Measurements from ENCODE around the gene PDE4D.
A peak's percentile ranks its signal among the peaks of the same experiment; 100 is the strongest.

PDE4D gene

GRCh38 chr5:59504043-59504442 is 389.5 kb downstream of the PDE4D start:
- in situ Hi-C loops (cut with MboI; ENCODE audit: low sequenced_read_pairs) = no loop called here
- Histone ChIP-seq H3K4me1 (no peaks in the 10 kb centered on the region), H3K27me3 (ENCODE audit: low read depth) (no peaks in the 10 kb centered on the region), H3K36me3 (replicated peaks) (no peaks in the 10 kb centered on the region), H3K9me3 (no peaks in the 10 kb centered on the region), H3K4me3 (no peak overlapping the region)
- no peak for DNase-seq (ENCODE audit: low spot score in 2 of 2)

DNA sequence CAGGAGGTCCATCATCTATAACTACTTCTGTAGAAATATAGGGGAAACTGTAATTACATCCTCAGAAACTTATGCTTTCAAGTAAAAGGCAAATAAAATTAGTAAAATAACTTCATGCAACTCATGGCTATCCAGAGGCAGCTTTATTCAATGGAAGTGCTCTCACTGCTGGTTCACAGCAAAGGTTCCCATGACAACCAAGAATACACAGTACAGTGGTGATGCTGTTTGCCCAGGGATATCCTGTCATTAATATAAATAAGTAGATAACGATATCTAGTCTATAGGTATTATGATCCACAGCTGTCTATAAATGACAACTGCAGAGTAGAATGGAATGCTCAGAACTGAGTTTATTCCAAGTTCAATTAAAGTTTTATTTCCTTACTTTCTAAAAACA is 390.3 kb downstream of the PDE4D start:
- Histone ChIP-seq H3K27me3 (ENCODE audit: low read depth) (no peaks in the 10 kb centered on the region), H3K9me3 (no peaks in the 10 kb centered on the region), H3K4me3 (no peak overlapping the region), H3K36me3 (replicated peaks) (no peaks in the 10 kb centered on the region), H3K4me1 (no peaks in the 10 kb centered on the region)
- in situ Hi-C loops (cut with MboI; ENCODE audit: low sequenced_read_pairs) = no loop called here
- DNase-seq (ENCODE audit: low spot score in 2 of 2) = no peak

DNA sequence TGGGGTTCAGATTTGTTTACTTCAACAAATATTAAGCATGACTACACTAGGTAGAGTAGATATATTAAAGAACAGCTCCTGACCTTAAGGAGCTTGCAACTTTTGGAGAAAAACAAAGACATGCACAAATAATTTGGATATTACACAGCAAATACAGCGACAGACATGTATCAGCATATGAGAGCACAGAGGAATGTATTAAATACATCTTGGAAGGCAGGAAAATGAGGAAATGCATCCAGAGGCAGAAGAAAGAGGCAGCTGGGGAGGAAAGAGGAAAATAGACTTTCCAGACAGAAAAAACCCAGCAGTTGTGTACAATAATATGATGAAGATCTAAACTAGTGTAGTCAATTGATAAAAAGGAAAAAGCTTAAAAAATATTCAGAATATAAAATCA is 392.2 kb downstream of the PDE4D start:
- in situ Hi-C loops (cut with MboI; ENCODE audit: low sequenced_read_pairs) = no loop called here
- Histone ChIP-seq H3K4me1 (no peaks in the 10 kb centered on the region), H3K9me3 (no peaks in the 10 kb centered on the region)

DNA sequence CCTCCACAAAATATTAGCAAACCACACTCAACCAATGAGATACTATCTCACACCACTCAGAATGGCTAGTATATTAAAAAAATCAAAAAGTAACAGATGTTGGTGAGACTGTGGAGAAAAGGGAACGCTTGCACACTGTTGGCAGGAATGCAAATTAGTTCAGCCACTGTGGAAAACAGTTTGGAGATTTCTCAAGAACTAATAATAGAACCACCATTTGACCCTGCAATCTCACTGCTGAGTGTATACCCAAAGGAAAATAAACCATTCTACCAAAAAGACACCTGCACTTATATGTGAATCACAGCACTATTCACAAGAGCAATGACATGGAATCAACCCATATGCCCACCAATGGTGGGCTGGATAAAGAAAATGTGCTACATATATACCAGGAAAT is 393.5 kb downstream of the PDE4D start:
- Histone ChIP-seq H3K4me3 (no peak overlapping the region), H3K27me3 (ENCODE audit: low read depth) (no peaks in the 10 kb centered on the region), H3K36me3 (replicated peaks) (no peaks in the 10 kb centered on the region), H3K9me3 (no peaks in the 10 kb centered on the region), H3K4me1 (no peaks in the 10 kb centered on the region)
- DNase-seq (ENCODE audit: low spot score in 2 of 2) = no peak
- in situ Hi-C loops (cut with MboI; ENCODE audit: low sequenced_read_pairs) = no loop called here

More for the DNA sequence above, 392.2 kb downstream of the PDE4D start:
- H3K36me3 ChIP-seq (replicated peaks) = no peaks in the 10 kb centered on the region
- H3K4me3 ChIP-seq = no peak overlapping the region
- no peaks in the 10 kb centered on the region for H3K27me3 ChIP-seq (ENCODE audit: low read depth)
- no peak for DNase-seq (ENCODE audit: low spot score in 2 of 2)

DNA sequence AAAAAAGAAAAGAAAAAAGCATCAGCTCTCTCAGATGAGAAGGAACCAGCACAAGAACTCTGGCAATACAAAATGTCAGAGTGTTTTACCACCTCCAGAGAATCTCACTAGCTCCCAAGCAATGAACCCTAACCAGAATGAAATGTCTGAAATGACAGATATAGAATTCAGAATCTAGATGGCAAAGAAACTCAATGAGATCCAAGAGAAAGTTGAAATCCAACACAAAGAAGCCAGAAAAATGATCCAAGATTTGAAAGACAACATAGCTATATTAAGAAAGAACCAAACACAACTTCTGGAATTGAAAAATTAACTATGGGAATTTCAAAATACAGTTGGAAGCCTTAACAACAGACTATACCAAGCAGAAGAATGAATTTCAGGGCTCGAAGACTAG is 396.3 kb downstream of the PDE4D start:
- DNase-seq (ENCODE audit: low spot score in 2 of 2) = no peak
- Histone ChIP-seq H3K4me1 (no peaks in the 10 kb centered on the region), H3K9me3 (no peaks in the 10 kb centered on the region), H3K36me3 (replicated peaks) (no peaks in the 10 kb centered on the region), H3K27me3 (ENCODE audit: low read depth) (no peaks in the 10 kb centered on the region), H3K4me3 (no peak overlapping the region)
- in situ Hi-C loops (cut with MboI; ENCODE audit: low sequenced_read_pairs) = loop anchor here (25.0 kb wide), 1 partner anchor 310 kb away; no protein-coding TSS in a partner anchor

DNA sequence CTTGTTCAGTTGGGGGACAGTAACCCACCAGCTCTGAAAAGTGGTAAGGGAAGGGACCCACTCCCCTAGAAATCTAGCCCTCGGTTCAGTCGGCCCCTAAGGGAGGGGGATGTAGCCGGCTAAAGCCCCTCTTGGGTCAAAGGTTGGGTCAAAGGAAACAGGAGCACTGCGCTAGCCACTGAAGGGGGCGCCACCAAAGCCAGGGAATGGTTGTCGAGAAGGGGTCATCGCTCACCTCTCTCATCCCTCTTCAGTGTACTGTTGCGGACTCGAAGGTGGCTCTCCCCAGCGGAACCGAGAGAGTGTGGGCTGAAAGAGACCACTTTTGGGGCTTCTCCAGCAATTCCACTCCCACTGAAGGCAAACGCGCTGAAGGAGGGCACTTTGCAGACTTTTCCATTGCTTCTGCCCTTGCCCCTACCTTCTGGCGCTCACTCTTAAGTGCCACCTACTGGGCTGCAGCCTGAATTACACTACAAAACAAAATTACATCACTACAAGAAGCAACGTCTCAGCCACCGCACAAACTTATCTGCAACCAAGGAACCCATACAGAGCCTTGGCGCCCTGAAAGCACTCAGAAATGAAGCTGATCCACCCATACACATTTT is 396.9 kb downstream of the PDE4D start:
- Histone ChIP-seq H3K9me3 (no peaks in the 10 kb centered on the region), H3K4me3 (no peak overlapping the region), H3K4me1 (no peaks in the 10 kb centered on the region), H3K36me3 (replicated peaks) (no peaks in the 10 kb centered on the region), H3K27me3 (ENCODE audit: low read depth) (no peaks in the 10 kb centered on the region)
- in situ Hi-C loops (cut with MboI; ENCODE audit: low sequenced_read_pairs) = loop anchor here (25.0 kb wide), 1 partner anchor 309 kb away; no protein-coding TSS in a partner anchor
- peak in 1 of 2 experiments; percentile 49 for DNase-seq (ENCODE audit: low spot score in 2 of 2)

- in situ Hi-C loops (cut with MboI; ENCODE audit: low sequenced_read_pairs) = loop anchor here (25.0 kb wide), 1 partner anchor 305 kb away; no protein-coding TSS in a partner anchor
- no peak for DNase-seq (ENCODE audit: low spot score in 2 of 2)
- Histone ChIP-seq H3K27me3 (ENCODE audit: low read depth) (peaks cover 2% of the 10 kb centered on the region; the same call in 1 of the 2 replicates), H3K4me3 (no peak overlapping the region), H3K9me3 (no peaks in the 10 kb centered on the region), H3K4me1 (no peaks in the 10 kb centered on the region), H3K36me3 (replicated peaks) (no peaks in the 10 kb centered on the region)
These were observed 401.6 kb downstream of the PDE4D start for GRCh38 chr5:59491945-59492344.

DNA sequence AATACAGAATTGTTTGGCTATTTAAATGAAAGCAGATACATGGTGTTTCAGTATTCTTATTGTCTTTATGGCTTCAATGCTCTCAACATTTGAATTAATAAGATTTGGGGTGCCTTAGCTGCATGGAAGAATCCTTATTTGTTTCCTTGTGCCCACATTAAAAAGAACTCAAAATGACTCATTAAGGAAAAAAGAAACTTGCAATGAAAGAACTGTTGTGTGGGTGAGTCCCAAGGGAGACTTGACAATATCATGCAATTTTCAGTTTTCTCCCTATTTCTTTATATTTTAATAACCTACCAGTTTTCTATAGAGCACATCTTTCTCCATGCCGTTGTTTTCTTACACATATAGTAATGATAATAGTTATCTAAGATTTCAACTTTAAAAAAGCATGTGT is 404.0 kb downstream of the PDE4D start:
- no peaks in the 10 kb centered on the region for H3K9me3 ChIP-seq
- no peak overlapping the region for H3K4me3 ChIP-seq
- no peak for DNase-seq (ENCODE audit: low spot score in 2 of 2)
- no peaks in the 10 kb centered on the region for H3K36me3 ChIP-seq (replicated peaks)
- H3K27me3 ChIP-seq (ENCODE audit: low read depth) = peaks cover 2% of the 10 kb centered on the region; the same call in 1 of the 2 replicates
- H3K4me1 ChIP-seq = no peaks in the 10 kb centered on the region; the same call in 1 of the 2 replicates
- in situ Hi-C loops (cut with MboI; ENCODE audit: low sequenced_read_pairs) = loop anchor here (25.0 kb wide), 1 partner anchor 302 kb away; no protein-coding TSS in a partner anchor

DNA sequence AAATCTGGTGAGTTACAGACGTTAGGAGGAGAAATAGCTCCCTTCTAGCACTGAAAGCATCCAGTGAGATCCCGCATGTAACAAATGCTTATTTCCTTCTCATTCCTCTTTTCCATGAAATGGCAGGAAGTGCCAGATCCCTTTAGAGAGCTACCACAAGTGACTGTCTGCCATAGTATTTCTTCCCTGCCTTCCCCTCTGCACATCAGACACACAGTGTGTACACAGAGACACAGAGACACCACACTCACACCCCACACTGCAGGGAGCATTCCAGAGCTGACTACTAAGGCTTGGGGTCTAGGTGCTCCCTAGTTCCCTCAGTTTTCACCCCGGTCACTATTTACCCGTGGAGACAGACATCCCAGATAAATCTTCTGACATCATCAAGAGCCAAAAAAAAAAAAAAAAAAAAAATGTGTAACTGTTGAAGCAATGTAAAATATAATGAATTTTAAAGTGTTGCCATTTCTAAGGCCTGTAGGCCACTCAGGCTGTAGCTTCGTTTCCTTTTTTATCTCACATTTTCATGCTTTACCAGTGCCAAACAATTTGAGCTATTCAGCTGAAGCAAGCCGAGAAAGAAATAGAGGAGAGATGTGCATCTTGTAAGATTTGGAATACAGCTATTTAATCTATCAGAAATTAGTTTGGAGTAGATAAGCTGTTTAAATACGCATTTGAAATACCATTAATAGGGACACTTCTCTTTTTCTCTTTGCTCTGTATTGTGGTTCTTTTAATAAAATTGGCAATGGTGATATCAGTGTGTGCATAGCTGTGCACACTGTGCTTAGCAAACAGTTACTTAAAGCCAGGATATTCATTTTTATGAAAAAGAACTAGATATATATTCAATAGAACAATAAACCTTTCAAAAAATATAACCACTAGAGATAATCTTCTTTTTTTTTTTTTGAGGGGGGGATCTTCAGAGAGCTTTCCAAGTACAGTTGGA is 405.5 kb downstream of the PDE4D start:
- H3K27me3 ChIP-seq (ENCODE audit: low read depth) = peaks cover 2% of the 10 kb centered on the region; the same call in 1 of the 2 replicates
- no peaks in the 10 kb centered on the region for H3K9me3 ChIP-seq
- no peak overlapping the region for H3K4me3 ChIP-seq
- H3K4me1 ChIP-seq = no peaks in the 10 kb centered on the region; the same call in 1 of the 2 replicates
- no peak for DNase-seq (ENCODE audit: low spot score in 2 of 2)
- in situ Hi-C loops (cut with MboI; ENCODE audit: low sequenced_read_pairs) = loop anchor here (25.0 kb wide), 1 partner anchor 301 kb away; no protein-coding TSS in a partner anchor
- H3K36me3 ChIP-seq (replicated peaks) = no peaks in the 10 kb centered on the region

DNA sequence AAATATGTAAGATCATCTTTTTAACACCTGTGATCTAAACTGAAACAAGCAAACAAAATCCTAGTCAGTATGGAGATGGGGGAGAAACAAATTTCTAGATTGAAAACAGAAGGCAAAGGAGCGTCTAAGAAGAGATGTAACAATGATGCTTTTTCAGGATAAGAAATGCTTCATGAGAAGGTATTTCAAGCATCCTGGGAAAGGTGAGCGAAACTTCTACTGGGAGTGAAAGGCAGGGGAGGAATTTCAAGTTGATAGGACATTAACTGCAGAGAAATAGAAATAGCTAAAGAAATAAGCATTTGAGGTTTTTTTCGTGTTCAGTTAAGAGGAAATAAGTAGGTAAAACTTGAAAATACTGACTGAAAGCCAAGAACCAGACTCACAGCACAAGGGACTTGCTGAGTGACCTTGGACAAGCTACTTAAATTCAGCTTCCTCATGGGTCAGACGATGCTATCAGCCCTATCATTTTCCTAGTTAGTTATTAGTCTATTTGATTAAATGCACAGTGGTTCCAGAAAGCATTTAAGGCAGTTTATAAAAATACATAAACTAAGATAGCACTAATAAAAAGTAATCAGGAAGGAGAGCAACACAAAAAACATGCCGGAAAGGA is 406.3 kb downstream of the PDE4D start:
- no peak for DNase-seq (ENCODE audit: low spot score in 2 of 2)
- in situ Hi-C loops (cut with MboI; ENCODE audit: low sequenced_read_pairs) = loop anchor here (25.0 kb wide), 1 partner anchor 300 kb away; no protein-coding TSS in a partner anchor
- no peaks in the 10 kb centered on the region for H3K9me3 ChIP-seq

DNA sequence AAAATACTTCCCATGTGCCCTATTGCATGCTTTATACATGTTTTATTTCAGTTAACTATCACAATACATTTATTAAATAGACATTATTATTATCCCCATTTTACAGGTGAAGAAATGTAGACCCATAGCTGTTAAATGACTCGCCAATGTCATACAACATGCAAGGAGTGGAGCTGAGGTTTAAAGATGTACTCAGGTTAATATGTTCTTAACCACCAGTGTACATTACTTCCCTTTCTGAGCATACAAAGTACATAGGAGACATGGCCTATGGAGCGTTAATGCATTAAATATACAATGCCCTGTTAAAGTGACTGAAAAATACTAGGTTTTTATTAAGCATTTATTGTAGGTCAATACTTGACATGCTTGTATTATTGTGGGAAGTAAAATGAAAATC is 407.0 kb downstream of the PDE4D start:
- DNase-seq (ENCODE audit: low spot score in 2 of 2) = no peak

More for the DNA sequence above, 406.3 kb downstream of the PDE4D start:
- Histone ChIP-seq H3K4me3 (no peak overlapping the region), H3K4me1 (no peaks in the 10 kb centered on the region; the same call in 1 of the 2 replicates), H3K27me3 (ENCODE audit: low read depth) (peaks cover 2% of the 10 kb centered on the region; the same call in 1 of the 2 replicates), H3K36me3 (replicated peaks) (no peaks in the 10 kb centered on the region)

DNA sequence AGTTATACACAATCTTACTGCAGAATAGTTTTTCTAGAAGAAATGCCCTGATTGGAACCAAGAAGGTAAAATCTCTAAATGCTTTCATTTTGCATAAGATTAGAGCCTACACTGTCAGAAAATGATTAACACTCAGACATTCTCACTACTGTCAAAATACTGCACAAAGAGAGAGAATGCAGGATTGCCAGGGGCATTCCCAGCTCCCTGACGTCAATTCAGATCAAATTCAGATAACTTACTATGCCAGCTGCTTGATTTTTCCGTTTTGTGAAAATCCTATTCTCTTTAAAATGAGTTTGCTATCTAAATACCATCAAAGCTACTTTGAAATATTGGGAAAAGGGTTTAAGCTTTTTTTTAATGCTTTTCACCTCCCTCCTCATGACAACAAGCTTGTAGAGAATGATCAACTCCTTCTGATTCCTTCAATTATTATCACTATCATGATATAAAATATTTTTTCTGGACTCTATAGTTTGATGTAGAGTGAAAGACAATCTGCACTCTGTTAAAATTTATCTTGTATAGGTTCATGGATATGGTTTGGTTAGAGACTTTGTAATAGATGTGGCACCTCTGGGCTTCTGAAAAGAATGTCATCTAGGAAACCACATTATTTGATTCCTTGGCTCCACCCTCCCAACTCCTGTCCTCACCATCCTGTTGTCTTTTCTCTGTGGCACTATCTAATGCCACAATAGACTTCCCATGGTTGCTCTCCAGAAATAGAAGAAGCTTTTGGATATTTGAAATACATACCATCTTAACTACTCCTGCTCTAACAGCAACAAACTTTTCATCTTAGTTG is 407.7 kb downstream of the PDE4D start:
- in situ Hi-C loops (cut with MboI; ENCODE audit: low sequenced_read_pairs) = loop anchor here (25.0 kb wide), 1 partner anchor 299 kb away; no protein-coding TSS in a partner anchor
- Histone ChIP-seq H3K9me3 (no peaks in the 10 kb centered on the region), H3K27me3 (ENCODE audit: low read depth) (peaks cover 2% of the 10 kb centered on the region; the same call in 1 of the 2 replicates), H3K4me3 (no peak overlapping the region), H3K4me1 (no peaks in the 10 kb centered on the region; the same call in 1 of the 2 replicates), H3K36me3 (replicated peaks) (no peaks in the 10 kb centered on the region)
- peak in 1 of 2 experiments; percentile 42 for DNase-seq (ENCODE audit: low spot score in 2 of 2)

More for the DNA sequence above, 407.0 kb downstream of the PDE4D start:
- peaks cover 2% of the 10 kb centered on the region; the same call in 1 of the 2 replicates for H3K27me3 ChIP-seq (ENCODE audit: low read depth)
- H3K4me1 ChIP-seq = no peaks in the 10 kb centered on the region; the same call in 1 of the 2 replicates
- in situ Hi-C loops (cut with MboI; ENCODE audit: low sequenced_read_pairs) = loop anchor here (25.0 kb wide), 1 partner anchor 299 kb away; no protein-coding TSS in a partner anchor
- no peaks in the 10 kb centered on the region for H3K36me3 ChIP-seq (replicated peaks)
- no peak overlapping the region for H3K4me3 ChIP-seq
- H3K9me3 ChIP-seq = no peaks in the 10 kb centered on the region

Measured in HAP-1 (cell line).